RWPE1 (cell line): ENCODE results near the gene SYT12.

ENCODE experiments used
- CTCF ChIA-PET: fragments of 350-600 bp; sonication (Branson Sonifier 250); formaldehyde crosslinking; extraction: SDS; loops from one replicate; lab custom pipeline; 2021; lab: Yijun Ruan, JAX
- POLR2A ChIA-PET: fragments of 400-600 bp; formaldehyde crosslinking; extraction: SDS; loops from one replicate; lab custom pipeline; 2020; ENCODE audit warnings: antibody characterized with exemption; ENCODE audit not compliant: low non-redundant PET; lab: Yijun Ruan, JAX
- DNase-seq: peaks from one replicate; pipeline ENCODE4 v3.0.0; 2012; ENCODE audit warnings: low spot score
- H3K27ac ChIP-seq: fragments of 450-650 bp; 2 replicates; pipeline ENCODE4 v1.5.1; 2017
- TF ChIP-seq, protein P1 (sequence below): fragments of 450-650 bp; conservative IDR thresholded peaks from 2 replicates; pipeline ENCODE4 v1.5.1; 2017; ENCODE audit warnings: low read depth, mild to moderate bottlenecking

Gene SYT12

GRCh38 chr11:67056267-67057204 lies 33.6 kb downstream of the SYT12 start, which contains the start of gene RHOD:
TSS of gene RHOD (plus strand) at chr11:67056847. CDS start at chr11:67056903, 56 bp downstream.
- POLR2A ChIA-PET: no interaction called here
- H3K27ac ChIP-seq: peak within 1 kb of the TSS; percentile 100
- peak; percentile 67 for DNase-seq
- TF ChIP-seq, protein P1, sequence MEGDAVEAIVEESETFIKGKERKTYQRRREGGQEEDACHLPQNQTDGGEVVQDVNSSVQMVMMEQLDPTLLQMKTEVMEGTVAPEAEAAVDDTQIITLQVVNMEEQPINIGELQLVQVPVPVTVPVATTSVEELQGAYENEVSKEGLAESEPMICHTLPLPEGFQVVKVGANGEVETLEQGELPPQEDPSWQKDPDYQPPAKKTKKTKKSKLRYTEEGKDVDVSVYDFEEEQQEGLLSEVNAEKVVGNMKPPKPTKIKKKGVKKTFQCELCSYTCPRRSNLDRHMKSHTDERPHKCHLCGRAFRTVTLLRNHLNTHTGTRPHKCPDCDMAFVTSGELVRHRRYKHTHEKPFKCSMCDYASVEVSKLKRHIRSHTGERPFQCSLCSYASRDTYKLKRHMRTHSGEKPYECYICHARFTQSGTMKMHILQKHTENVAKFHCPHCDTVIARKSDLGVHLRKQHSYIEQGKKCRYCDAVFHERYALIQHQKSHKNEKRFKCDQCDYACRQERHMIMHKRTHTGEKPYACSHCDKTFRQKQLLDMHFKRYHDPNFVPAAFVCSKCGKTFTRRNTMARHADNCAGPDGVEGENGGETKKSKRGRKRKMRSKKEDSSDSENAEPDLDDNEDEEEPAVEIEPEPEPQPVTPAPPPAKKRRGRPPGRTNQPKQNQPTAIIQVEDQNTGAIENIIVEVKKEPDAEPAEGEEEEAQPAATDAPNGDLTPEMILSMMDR: no peak
- CTCF ChIA-PET: interaction anchor here (0.6 to 1.3 kb wide), 4 partner anchors 12 to 208 kb away, joined by 3 to 5 read pairs (median 3); no protein-coding TSS in a partner anchor

DNA sequence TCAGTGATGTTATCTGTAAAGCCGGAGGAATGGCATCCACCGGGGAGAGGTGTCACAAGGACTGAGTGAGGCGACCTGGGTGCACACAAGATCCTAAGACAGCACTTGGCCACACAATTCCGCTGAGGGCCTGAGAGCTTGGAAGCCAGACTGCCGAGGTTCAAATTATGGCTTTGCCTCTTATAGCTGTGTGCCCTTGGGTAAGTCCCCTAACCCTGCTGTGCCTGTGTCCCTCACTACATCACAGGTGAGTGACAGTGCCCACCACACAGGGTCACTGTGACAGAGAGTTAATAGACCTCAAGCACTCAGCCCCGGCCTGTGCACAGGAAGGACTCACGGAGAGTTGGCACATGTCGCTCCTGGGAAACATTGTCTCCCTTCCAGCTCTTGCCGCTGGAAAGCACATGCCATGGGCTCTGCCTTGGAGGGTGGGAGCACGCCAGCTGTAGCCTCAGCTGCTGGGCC lies 34.3 kb downstream of the SYT12 start:
- DNase-seq: peak; percentile 42
- TF ChIP-seq, protein P1: no peak
- CTCF ChIA-PET: interaction anchor here (0.6 to 0.8 kb wide), 3 partner anchors 38 to 293 kb away, joined by 3 read pairs; no protein-coding TSS in a partner anchor
- POLR2A ChIA-PET: no interaction called here
- H3K27ac ChIP-seq: peak overlapping the region; percentile 100

- TF ChIP-seq, protein P1: no peak
- H3K27ac ChIP-seq: peak overlapping the region; percentile 100
- CTCF ChIA-PET: interaction anchor here (0.7 kb wide), 1 partner anchor 85 kb away, joined by 3 read pairs; no protein-coding TSS in a partner anchor
- POLR2A ChIA-PET: no interaction called here
- DNase-seq: no peak
Observed at GRCh38 chr11:67058506-67058905, 35.6 kb downstream of the SYT12 start.

GRCh38 chr11:67059671-67060070 lies 36.7 kb downstream of the SYT12 start:
- H3K27ac ChIP-seq: peak overlapping the region; percentile 100
- CTCF ChIA-PET: no interaction called here
- TF ChIP-seq, protein P1: no peak
- no peak for DNase-seq
- POLR2A ChIA-PET: interaction anchor here (0.6 kb wide), 1 partner anchor 257 kb away, joined by 3 read pairs; no protein-coding TSS in a partner anchor

GRCh38 chr11:67060111-67060522 lies 37.2 kb downstream of the SYT12 start:
- ChIA-PET POLR2A (no interaction called here), CTCF (interaction anchor here (0.7 kb wide), 1 partner anchor 113 kb away, joined by 3 read pairs; no protein-coding TSS in a partner anchor)
- DNase-seq: peak; percentile 78
- H3K27ac ChIP-seq: peak overlapping the region; percentile 100
- TF ChIP-seq, protein P1: no peak

- peak; percentile 85 for DNase-seq
- TF ChIP-seq, protein P1: no peak
- peak overlapping the region; percentile 100 for H3K27ac ChIP-seq
- ChIA-PET CTCF (interaction anchor here (0.5 kb wide), 1 partner anchor 9 kb away, joined by 3 read pairs; no protein-coding TSS in a partner anchor), POLR2A (interaction anchor here (0.5 kb wide), 1 partner anchor 9 kb away, joined by 4 read pairs; no protein-coding TSS in a partner anchor)
Observed at GRCh38 chr11:67062526-67063373, 39.8 kb downstream of the SYT12 start.
